Measurements from ENCODE around the gene PCNT. TPM values are rescaled to one million over a fixed set of nuclear protein-coding genes. Genes with fewer than 3 reads are reported as not detected.

PCNT gene
- total and polyA plus RNA-seq, 10 of the 15 experiments (the other 5 are each of a cell fraction or from before 2014, with no cell fraction given), result 2.9 to 39.6 (median 20.5) TPM

DNA sequence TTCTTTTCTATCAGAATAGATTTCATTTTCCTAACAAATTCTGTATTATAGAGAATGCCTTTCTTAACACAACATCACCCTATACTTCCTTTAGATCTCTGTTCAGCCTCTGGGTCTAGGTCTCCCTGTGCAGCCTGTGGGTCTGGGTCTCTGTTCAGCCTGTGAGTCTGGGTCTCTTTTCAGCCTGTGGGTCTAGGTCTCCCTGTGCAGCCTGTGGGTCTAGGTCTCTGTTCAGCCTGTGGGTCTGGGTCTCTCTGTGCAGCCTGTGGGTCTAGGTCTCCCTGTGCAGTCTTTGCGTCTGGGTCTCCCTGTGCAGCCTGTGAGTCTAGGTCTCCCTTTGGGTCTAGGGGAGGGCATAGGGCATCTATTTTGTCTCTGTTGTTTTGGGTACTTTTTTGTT, 75.2 kb downstream of the PCNT start:
- POLR2A ChIA-PET, result no interaction called here
- SMC1A ChIA-PET (ENCODE audit: uncharacterized antibody, unreplicated experiment), result no interaction called here
- Histone ChIP-seq H3K4me1 (ENCODE audit: control insufficient read depth, insufficient read depth, low read length) (no peaks in the 10 kb centered on the region), H3K79me2 (ENCODE audit: control insufficient read depth, insufficient read depth, low read length) (no peaks in the 10 kb centered on the region), H3K9me3 (replicated peaks; ENCODE audit: control insufficient read depth, insufficient read depth, low read length) (no peaks in the 10 kb centered on the region; the same call in 2 of the 3 replicates), H3K27me3 (replicated peaks in 1 of 2; ENCODE audit: control insufficient read depth in 2 of 2, insufficient read depth in 2 of 2, low read length in 1 of 2) (no peaks in the 10 kb centered on the region), H3K36me3 (ENCODE audit: control insufficient read depth in 2 of 2, insufficient read depth in 2 of 2, low read length in 1 of 2) (peaks cover 29 to 32% of the 10 kb centered on the region in 2 experiments; a peak in 3 of 4 replicates), H3K4me2 (ENCODE audit: control insufficient read depth, insufficient read depth) (no peak overlapping the region), H2AFZ (ENCODE audit: control insufficient read depth, low read depth, low read length) (no peak overlapping the region), H3K9ac (ENCODE audit: control insufficient read depth, insufficient read depth, low read length) (no peak overlapping the region), H3K27ac (ENCODE audit: control insufficient read depth, insufficient read depth) (no peak overlapping the region), H4K20me1 (ENCODE audit: control insufficient read depth, insufficient read depth) (no peaks in the 10 kb centered on the region), H3K4me3 (no peak overlapping the region)
- RAD21 ChIA-PET (ENCODE audit: unreplicated experiment), result no interaction called here
- intact Hi-C loops (cut with micrococcal nuclease; ENCODE audit: unreplicated experiment), result no loop called here
- no TSS peak for BruUV-seq (replicated peaks)
- no peak for DNase-seq (ENCODE audit: low read depth, low spot score)
- FAIRE-seq, result no peak
- no peak for ATAC-seq
- TF ChIP-seq BCL11A (IDR thresholded peaks at IDR 0.05; ENCODE audit: low read depth, low read length) (no peak), ZNF274 (IDR thresholded peaks at IDR 0.05; ENCODE audit: insufficient read depth, insufficient read length) (no peak), BRCA1 (IDR thresholded peaks at IDR 0.05; ENCODE audit: low read depth, low read length) (no peak), IKZF1 (conservative IDR thresholded peaks at IDR 0.05) (no peak), EED (IDR thresholded peaks at IDR 0.05; ENCODE audit: low read depth) (no peak), EZH2 (IDR thresholded peaks at IDR 0.05; ENCODE audit: borderline replicate concordance, control insufficient read depth, low read depth, low read length) (no peak)
- TF ChIP-seq, protein P1, sequence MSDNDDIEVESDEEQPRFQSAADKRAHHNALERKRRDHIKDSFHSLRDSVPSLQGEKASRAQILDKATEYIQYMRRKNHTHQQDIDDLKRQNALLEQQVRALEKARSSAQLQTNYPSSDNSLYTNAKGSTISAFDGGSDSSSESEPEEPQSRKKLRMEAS (IDR thresholded peaks at IDR 0.05; ENCODE audit: low read depth, low read length), result no peak
- TF ChIP-seq, protein P2, sequence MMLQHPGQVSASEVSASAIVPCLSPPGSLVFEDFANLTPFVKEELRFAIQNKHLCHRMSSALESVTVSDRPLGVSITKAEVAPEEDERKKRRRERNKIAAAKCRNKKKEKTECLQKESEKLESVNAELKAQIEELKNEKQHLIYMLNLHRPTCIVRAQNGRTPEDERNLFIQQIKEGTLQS (IDR thresholded peaks at IDR 0.05; ENCODE audit: borderline replicate concordance, extremely low read depth, low read depth, low read length), result no peak
- TF ChIP-seq, protein P3, sequence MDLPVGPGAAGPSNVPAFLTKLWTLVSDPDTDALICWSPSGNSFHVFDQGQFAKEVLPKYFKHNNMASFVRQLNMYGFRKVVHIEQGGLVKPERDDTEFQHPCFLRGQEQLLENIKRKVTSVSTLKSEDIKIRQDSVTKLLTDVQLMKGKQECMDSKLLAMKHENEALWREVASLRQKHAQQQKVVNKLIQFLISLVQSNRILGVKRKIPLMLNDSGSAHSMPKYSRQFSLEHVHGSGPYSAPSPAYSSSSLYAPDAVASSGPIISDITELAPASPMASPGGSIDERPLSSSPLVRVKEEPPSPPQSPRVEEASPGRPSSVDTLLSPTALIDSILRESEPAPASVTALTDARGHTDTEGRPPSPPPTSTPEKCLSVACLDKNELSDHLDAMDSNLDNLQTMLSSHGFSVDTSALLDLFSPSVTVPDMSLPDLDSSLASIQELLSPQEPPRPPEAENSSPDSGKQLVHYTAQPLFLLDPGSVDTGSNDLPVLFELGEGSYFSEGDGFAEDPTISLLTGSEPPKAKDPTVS (IDR thresholded peaks at IDR 0.05; ENCODE audit: low read depth, low read length), result no peak
- 75% methylated on average over 1 of the region's 1 CpG for WGBS (ENCODE audit: insufficient coverage, insufficient replicate concordance, low lambda C conversion rate, missing lambda C conversion rate)
- in situ Hi-C loops (cut with MboI), result no loop called here
- CTCF ChIA-PET, result no interaction called here
